WTC11 (cell line): Measurements from ENCODE around the gene AGBL2. TPM values are rescaled to one million over a fixed set of nuclear protein-coding genes. Genes with fewer than 3 reads are reported as not detected.

Source experiments
- ATAC-seq: fragments of 200-7000 bp; cut with Tn5 transposase; 2 replicates; pipeline ENCODE4 v1.10.0; 2021; ENCODE audit warnings: mild to moderate bottlenecking, moderate library complexity
- CTCF ChIA-PET: fragments of 300-600 bp; sonication (Branson Sonifier 250); formaldehyde crosslinking; loops from one replicate; lab custom pipeline; 2021; ENCODE audit warnings: antibody characterized with exemption; lab: Charles Lee
- POLR2A ChIA-PET: fragments of 350-600 bp; sonication (Branson Sonifier 250); formaldehyde crosslinking; loops from one replicate; lab custom pipeline; 2021; ENCODE audit warnings: antibody characterized with exemption; lab: Charles Lee
- DNase-seq: peaks from one replicate; pipeline ENCODE4 v3.0.0; 2021; ENCODE audit warnings: low spot score
- H3K27ac Mint-ChIP-seq: 2 replicates; pipeline ENCODE4 v1.8.0; 2021; ENCODE audit warnings: mixed read lengths
- H3K27me3 Mint-ChIP-seq: 2 replicates; pipeline ENCODE4 v1.8.0; 2021; ENCODE audit warnings: low read depth, mild to moderate bottlenecking, moderate library complexity, mixed read lengths
- H3K36me3 Mint-ChIP-seq: 2 replicates; pipeline ENCODE4 v1.8.0; 2021; ENCODE audit warnings: mixed read lengths
- H3K4me1 Mint-ChIP-seq: 2 replicates; pipeline ENCODE4 v1.8.0; 2022; ENCODE audit warnings: mixed read lengths
- H3K4me3 Mint-ChIP-seq: 2 replicates; pipeline ENCODE4 v1.8.0; 2021; ENCODE audit warnings: mild to moderate bottlenecking, moderate library complexity, mixed read lengths
- H3K9me3 Mint-ChIP-seq: 2 replicates; pipeline ENCODE4 v1.8.0; 2021; ENCODE audit warnings: mixed read lengths
- AFF4 ChIP-seq: sonication (generic); formaldehyde crosslinking; IDR thresholded peaks from 2 replicates; pipeline ENCODE4 v1.8.1; 2023; ENCODE audit warnings: mild to moderate bottlenecking, missing genetic modification reagents, borderline replicate concordance
- CDX4 ChIP-seq: fragments of 250-450 bp; sonication (Bioruptor Pico); IDR thresholded peaks from 2 replicates; pipeline ENCODE4 v1.9.0; 2021; ENCODE audit warnings: moderate library complexity, mild to moderate bottlenecking, inconsistent platforms, borderline replicate concordance
- CTCF ChIP-seq: fragments of 200-600 bp; IDR thresholded peaks from 2 replicates; pipeline ENCODE4 v1.8.0; 2022; ENCODE audit warnings: antibody characterized with exemption
- EMX1 ChIP-seq: fragments of 250-450 bp; sonication (Bioruptor Pico); IDR thresholded peaks from 2 replicates; pipeline ENCODE4 v1.8.0; 2021; ENCODE audit warnings: mild to moderate bottlenecking
- FOXK1 ChIP-seq: sonication (generic); formaldehyde crosslinking; IDR thresholded peaks from 2 replicates; pipeline ENCODE4 v1.8.0; 2022; ENCODE audit warnings: mild to moderate bottlenecking, moderate library complexity, missing genetic modification reagents
- MAX ChIP-seq: sonication (generic); formaldehyde crosslinking; IDR thresholded peaks from 2 replicates; pipeline ENCODE4 v1.8.0; 2022; ENCODE audit warnings: mild to moderate bottlenecking, missing genetic modification reagents
- MXD4 ChIP-seq: fragments of 250-450 bp; sonication (Bioruptor Pico); IDR thresholded peaks from 2 replicates; pipeline ENCODE4 v1.8.0; 2021; ENCODE audit warnings: mild to moderate bottlenecking, moderate library complexity, borderline replicate concordance
- NFATC4 ChIP-seq: fragments of 250-450 bp; sonication (Bioruptor Pico); IDR thresholded peaks from 2 replicates; pipeline ENCODE4 v1.9.0; 2021; ENCODE audit warnings: mild to moderate bottlenecking
- NFE2L1 ChIP-seq: sonication (generic); formaldehyde crosslinking; IDR thresholded peaks from 2 replicates; pipeline ENCODE4 v1.8.1; 2023; ENCODE audit warnings: missing genetic modification reagents
- NR3C1 ChIP-seq: sonication (generic); formaldehyde crosslinking; conservative IDR thresholded peaks from 2 replicates; pipeline ENCODE4 v1.8.1; 2023; ENCODE audit warnings: low read depth, mild to moderate bottlenecking, missing genetic modification reagents
- PRDM15 ChIP-seq: sonication (generic); formaldehyde crosslinking; IDR thresholded peaks from 2 replicates; pipeline ENCODE4 v1.8.0; 2022; ENCODE audit warnings: missing genetic modification reagents
- PREB ChIP-seq: sonication (generic); formaldehyde crosslinking; IDR thresholded peaks from 2 replicates; pipeline ENCODE4 v1.8.1; 2022; ENCODE audit warnings: mild to moderate bottlenecking, missing genetic modification reagents, moderate library complexity, borderline replicate concordance
- PRRX2 ChIP-seq: fragments of 250-450 bp; sonication (Bioruptor Pico); IDR thresholded peaks from 2 replicates; pipeline ENCODE4 v1.8.0; 2021; ENCODE audit warnings: mild to moderate bottlenecking
- TEAD1 ChIP-seq: sonication (generic); formaldehyde crosslinking; IDR thresholded peaks from 2 replicates; pipeline ENCODE4 v1.8.0; 2022; ENCODE audit warnings: mild to moderate bottlenecking, missing genetic modification reagents
- TEAD4 ChIP-seq: sonication (generic); formaldehyde crosslinking; IDR thresholded peaks from 2 replicates; pipeline ENCODE4 v1.8.0; 2022; ENCODE audit warnings: mild to moderate bottlenecking, missing genetic modification reagents
- TP53 ChIP-seq: sonication (generic); formaldehyde crosslinking; IDR thresholded peaks from 2 replicates; pipeline ENCODE4 v1.8.1; 2023; ENCODE audit warnings: mild to moderate bottlenecking, missing genetic modification reagents
- ZNF219 ChIP-seq: sonication (generic); formaldehyde crosslinking; IDR thresholded peaks from 2 replicates; pipeline ENCODE4 v1.8.0; 2023; ENCODE audit warnings: missing genetic modification reagents, mild to moderate bottlenecking, borderline replicate concordance
- ZNF317 ChIP-seq: sonication (generic); formaldehyde crosslinking; IDR thresholded peaks from 2 replicates; pipeline ENCODE4 v1.8.1; 2023; ENCODE audit warnings: low read depth, mild to moderate bottlenecking, moderate library complexity, missing genetic modification reagents, borderline replicate concordance
- ZNF416 ChIP-seq: fragments of 250-450 bp; sonication (Bioruptor Pico); IDR thresholded peaks from 2 replicates; pipeline ENCODE4 v1.9.0; 2021; ENCODE audit warnings: mild to moderate bottlenecking, inconsistent platforms
- ZNF423 ChIP-seq: fragments of 250-450 bp; sonication (Bioruptor Pico); IDR thresholded peaks from 2 replicates; pipeline ENCODE4 v2.1.2; 2022; ENCODE audit warnings: mild to moderate bottlenecking, moderate library complexity
- ZNF671 ChIP-seq: fragments of 250-450 bp; sonication (Bioruptor Pico); IDR thresholded peaks from 2 replicates; pipeline ENCODE4 v1.8.0; 2021; ENCODE audit warnings: mild to moderate bottlenecking
- total RNA-seq: library from RNA; stranded (reverse); gene quantifications from 3 replicates; pipeline ENCODE4 v1.2.3, GENCODE V29; 2021

AGBL2 gene
- total RNA-seq, 1 experiment from 2014 or later = 3.7 TPM

- ChIA-PET POLR2A (no interaction called here), CTCF (no interaction called here)
- no peaks in the 10 kb centered on the region for H3K4me1 Mint-ChIP-seq
- no peak overlapping the region for H3K4me3 Mint-ChIP-seq
- DNase-seq = no peak
- peaks cover 4% of the 10 kb centered on the region; the same call in 1 of the 2 replicates for H3K9me3 Mint-ChIP-seq
- H3K27ac Mint-ChIP-seq = no peak overlapping the region
- H3K36me3 Mint-ChIP-seq = no peaks in the 10 kb centered on the region
- no peak for ATAC-seq
- H3K27me3 Mint-ChIP-seq = no peaks in the 10 kb centered on the region
- TF ChIP-seq NFATC4 (CRISPR knock-in tag) = no peak
- TF ChIP-seq PREB = no peak
- TF ChIP-seq PRDM15 = no peak
- TF ChIP-seq, all 79 proteins: peak for 0
Observed at GRCh38 chr11:47688991-47689390, 26.2 kb downstream of the AGBL2 start.

GRCh38 chr11:47688111-47688510, 27.1 kb downstream of the AGBL2 start:
- ChIA-PET POLR2A (interaction anchor here (0.5 kb wide), 1 partner anchor 220 kb away, joined by 3 read pairs; no protein-coding TSS in a partner anchor), CTCF (no interaction called here)
- DNase-seq (no peak), ATAC-seq (no peak)
- H3K27me3 Mint-ChIP-seq = no peaks in the 10 kb centered on the region
- peaks cover 4% of the 10 kb centered on the region; the same call in 1 of the 2 replicates for H3K9me3 Mint-ChIP-seq
- H3K27ac Mint-ChIP-seq = no peak overlapping the region
- no peaks in the 10 kb centered on the region for H3K36me3 Mint-ChIP-seq
- no peak overlapping the region for H3K4me3 Mint-ChIP-seq
- H3K4me1 Mint-ChIP-seq = no peaks in the 10 kb centered on the region
- no peak for TF ChIP-seq ZNF671 (CRISPR knock-in tag)
- TF ChIP-seq NFE2L1 (CRISPR knock-in tag) = no peak
- no peak for TF ChIP-seq CDX4 (CRISPR knock-in tag)
- no peak for TF ChIP-seq TEAD4
- no peak for TF ChIP-seq FOXK1 (CRISPR knock-in tag)
- TF ChIP-seq NR3C1 = no peak
- TF ChIP-seq ZNF219 (CRISPR knock-in tag) = no peak
- no peak for TF ChIP-seq TEAD1 (CRISPR knock-in tag)
- no peak for TF ChIP-seq ZNF416 (CRISPR knock-in tag)
- TF ChIP-seq ZNF317 = no peak
- TF ChIP-seq ZNF423 (CRISPR knock-in tag) = no peak
- TF ChIP-seq PRDM15 = no peak
- TF ChIP-seq MXD4 (CRISPR knock-in tag) = no peak
- no peak for TF ChIP-seq PRRX2 (CRISPR knock-in tag)
- no peak for TF ChIP-seq EMX1 (CRISPR knock-in tag)
- no peak for TF ChIP-seq MAX (CRISPR knock-in tag)
- no peak for TF ChIP-seq TP53 (CRISPR knock-in tag)
- no peak for TF ChIP-seq AFF4 (CRISPR knock-in tag)
- TF ChIP-seq CTCF = no peak
